Measurements from ENCODE around the gene JPH2.
"Not testable (repeated sequence)": the region's sequence is repeated elsewhere in the genome, so short reads cannot be mapped to it uniquely, and the experiment has no call there.

The JPH2 gene

DNA sequence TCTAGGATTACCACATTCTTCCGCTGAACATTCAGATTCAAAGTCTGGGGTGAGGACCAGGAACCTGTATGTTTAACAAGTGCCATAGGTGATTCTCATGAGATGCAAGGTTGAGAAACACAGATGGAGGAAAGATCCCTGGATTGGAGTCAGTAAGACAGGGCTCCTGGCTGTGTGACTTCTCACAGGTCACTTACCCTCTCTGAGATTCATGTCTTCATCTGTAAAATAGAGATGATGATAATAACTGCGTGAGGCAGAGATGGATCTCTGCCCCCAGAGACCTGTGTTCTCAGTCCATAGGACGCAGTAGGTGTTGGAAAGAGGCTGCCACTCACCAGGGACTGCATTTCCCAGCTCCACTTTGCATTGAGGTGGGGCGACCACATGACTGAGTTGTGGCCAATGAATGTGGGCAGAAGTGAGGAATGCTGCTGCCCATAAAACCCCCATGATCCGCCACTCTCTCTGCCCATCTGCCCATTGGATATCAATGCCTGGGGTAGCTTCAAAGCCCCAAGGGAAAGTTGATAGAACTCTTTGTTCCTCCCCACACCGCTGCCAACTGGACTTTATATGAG lies 46.5 kb upstream of the JPH2 start:
- Histone ChIP-seq H3K9ac (ENCODE audit: low read length) (no peak overlapping the region), H3K79me2 (ENCODE audit: low read length) (no peaks in the 10 kb centered on the region), H3K4me1 (ENCODE audit: low read length) (no peaks in the 10 kb centered on the region), H4K20me1 (ENCODE audit: insufficient read depth, low read length) (no peaks in the 10 kb centered on the region), H2AFZ (ENCODE audit: low read length) (no peak overlapping the region), H3K27ac (ENCODE audit: low read length) (no peak overlapping the region), H3K4me2 (ENCODE audit: low read depth, low read length) (no peak overlapping the region), H3K9me3 (replicated peaks; ENCODE audit: insufficient read depth, low read length) (no peaks in the 10 kb centered on the region), H3K27me3 (replicated peaks; ENCODE audit: insufficient read depth, low read length) (no peaks in the 10 kb centered on the region), H3K36me3 (replicated peaks; ENCODE audit: insufficient read depth, low read length) (no peaks in the 10 kb centered on the region), H3K4me3 (ENCODE audit: low read length) (no peak overlapping the region), H3K9me2 (replicated peaks; ENCODE audit: insufficient read depth, low read length) (no peaks in the 10 kb centered on the region), H3F3A (ENCODE audit: insufficient read depth, low read length) (no peaks in the 10 kb centered on the region)
- DNase-seq, result no peak
- TF ChIP-seq EZH2phosphoT487 (IDR thresholded peaks at IDR 0.05; ENCODE audit: low read length), result no peak
- TF ChIP-seq EZH2 (optimal IDR thresholded peaks at IDR 0.05; ENCODE audit: low read depth, low read length), result no peak
- TF ChIP-seq, protein P1, sequence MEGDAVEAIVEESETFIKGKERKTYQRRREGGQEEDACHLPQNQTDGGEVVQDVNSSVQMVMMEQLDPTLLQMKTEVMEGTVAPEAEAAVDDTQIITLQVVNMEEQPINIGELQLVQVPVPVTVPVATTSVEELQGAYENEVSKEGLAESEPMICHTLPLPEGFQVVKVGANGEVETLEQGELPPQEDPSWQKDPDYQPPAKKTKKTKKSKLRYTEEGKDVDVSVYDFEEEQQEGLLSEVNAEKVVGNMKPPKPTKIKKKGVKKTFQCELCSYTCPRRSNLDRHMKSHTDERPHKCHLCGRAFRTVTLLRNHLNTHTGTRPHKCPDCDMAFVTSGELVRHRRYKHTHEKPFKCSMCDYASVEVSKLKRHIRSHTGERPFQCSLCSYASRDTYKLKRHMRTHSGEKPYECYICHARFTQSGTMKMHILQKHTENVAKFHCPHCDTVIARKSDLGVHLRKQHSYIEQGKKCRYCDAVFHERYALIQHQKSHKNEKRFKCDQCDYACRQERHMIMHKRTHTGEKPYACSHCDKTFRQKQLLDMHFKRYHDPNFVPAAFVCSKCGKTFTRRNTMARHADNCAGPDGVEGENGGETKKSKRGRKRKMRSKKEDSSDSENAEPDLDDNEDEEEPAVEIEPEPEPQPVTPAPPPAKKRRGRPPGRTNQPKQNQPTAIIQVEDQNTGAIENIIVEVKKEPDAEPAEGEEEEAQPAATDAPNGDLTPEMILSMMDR (IDR thresholded peaks at IDR 0.05; ENCODE audit: low read length), result no peak

DNA sequence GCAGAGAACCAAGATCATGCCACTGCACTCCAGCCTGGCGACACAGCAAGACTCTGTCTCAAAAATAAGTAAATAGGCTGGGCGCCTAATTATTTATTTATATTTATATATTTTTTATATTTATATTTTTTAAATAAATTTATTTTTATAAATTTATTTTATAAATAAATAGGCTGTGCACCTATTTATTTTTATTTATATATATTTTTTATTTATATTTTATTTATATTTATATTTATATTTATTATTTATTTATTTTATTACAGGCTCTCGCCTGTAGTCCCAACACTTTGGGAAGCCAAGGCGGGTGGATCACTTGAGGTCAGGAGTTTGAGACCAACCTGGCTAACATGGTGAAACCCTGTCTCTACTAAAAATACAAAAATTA lies 45.5 kb upstream of the JPH2 start:
- DNase-seq; H2AFZ ChIP-seq (ENCODE audit: low read length); H3K4me2 ChIP-seq (ENCODE audit: low read depth, low read length); H3K9me3 ChIP-seq (replicated peaks; ENCODE audit: insufficient read depth, low read length); H3K27ac ChIP-seq (ENCODE audit: low read length); H3K27me3 ChIP-seq (replicated peaks; ENCODE audit: insufficient read depth, low read length); H4K20me1 ChIP-seq (ENCODE audit: insufficient read depth, low read length); H3F3A ChIP-seq (ENCODE audit: insufficient read depth, low read length); H3K9me2 ChIP-seq (replicated peaks; ENCODE audit: insufficient read depth, low read length); H3K79me2 ChIP-seq (ENCODE audit: low read length); H3K4me3 ChIP-seq (ENCODE audit: low read length); H3K36me3 ChIP-seq (replicated peaks; ENCODE audit: insufficient read depth, low read length); H3K4me1 ChIP-seq (ENCODE audit: low read length); H3K9ac ChIP-seq (ENCODE audit: low read length): not testable (repeated sequence)

DNA sequence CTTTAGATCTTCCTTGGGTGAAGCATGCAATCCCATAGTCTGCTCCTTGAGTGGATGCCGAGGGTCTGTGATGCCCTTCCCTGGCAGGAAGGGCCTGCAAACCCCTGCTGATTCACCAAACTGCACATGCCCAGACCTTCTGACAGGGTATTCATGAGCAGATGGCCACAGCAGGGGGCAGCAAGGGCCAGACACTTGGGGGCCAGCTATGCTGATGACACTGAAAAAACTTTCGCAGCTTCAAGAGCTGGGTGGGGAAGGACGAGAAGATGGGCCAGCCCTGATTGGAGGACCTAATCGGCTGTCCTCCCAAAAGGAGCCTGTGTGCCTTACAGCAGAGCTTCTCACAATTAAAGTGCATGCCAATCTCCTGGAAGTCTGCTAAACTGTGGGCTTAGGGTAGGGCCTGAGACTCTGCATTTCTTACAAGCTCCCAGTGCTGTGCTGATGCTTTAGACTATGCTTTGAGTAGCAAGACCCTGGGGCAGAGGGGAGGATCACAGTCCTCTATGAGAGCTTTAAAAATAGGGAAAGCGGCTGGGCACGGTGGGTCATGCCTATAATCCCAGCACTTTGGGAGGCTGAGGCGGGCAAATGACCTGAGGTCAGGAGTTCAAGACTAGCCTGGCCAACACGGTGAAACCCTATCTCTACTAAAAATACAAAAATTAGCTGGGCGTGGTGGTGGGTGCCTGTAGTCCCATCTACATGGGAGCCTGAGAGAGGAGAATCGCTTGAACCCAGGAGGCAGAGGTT lies 44.9 kb upstream of the JPH2 start:
- Histone ChIP-seq H4K20me1 (ENCODE audit: insufficient read depth, low read length) (no peaks in the 10 kb centered on the region), H3K9me3 (replicated peaks; ENCODE audit: insufficient read depth, low read length) (no peaks in the 10 kb centered on the region), H3K4me1 (ENCODE audit: low read length) (no peaks in the 10 kb centered on the region), H3K9ac (ENCODE audit: low read length) (no peak overlapping the region), H3K4me3 (ENCODE audit: low read length) (no peak overlapping the region), H3K4me2 (ENCODE audit: low read depth, low read length) (no peak overlapping the region), H3K36me3 (replicated peaks; ENCODE audit: insufficient read depth, low read length) (no peaks in the 10 kb centered on the region), H3K27ac (ENCODE audit: low read length) (no peak overlapping the region), H3K27me3 (replicated peaks; ENCODE audit: insufficient read depth, low read length) (no peaks in the 10 kb centered on the region), H2AFZ (ENCODE audit: low read length) (no peak overlapping the region), H3K79me2 (ENCODE audit: low read length) (no peaks in the 10 kb centered on the region), H3F3A (ENCODE audit: insufficient read depth, low read length) (no peaks in the 10 kb centered on the region), H3K9me2 (replicated peaks; ENCODE audit: insufficient read depth, low read length) (no peaks in the 10 kb centered on the region)
- no peak for DNase-seq
- TF ChIP-seq EZH2phosphoT487 (IDR thresholded peaks at IDR 0.05; ENCODE audit: low read length) (no peak), EZH2 (optimal IDR thresholded peaks at IDR 0.05; ENCODE audit: low read depth, low read length) (no peak)
- TF ChIP-seq, protein P1 (IDR thresholded peaks at IDR 0.05; ENCODE audit: low read length), result no peak

DNA sequence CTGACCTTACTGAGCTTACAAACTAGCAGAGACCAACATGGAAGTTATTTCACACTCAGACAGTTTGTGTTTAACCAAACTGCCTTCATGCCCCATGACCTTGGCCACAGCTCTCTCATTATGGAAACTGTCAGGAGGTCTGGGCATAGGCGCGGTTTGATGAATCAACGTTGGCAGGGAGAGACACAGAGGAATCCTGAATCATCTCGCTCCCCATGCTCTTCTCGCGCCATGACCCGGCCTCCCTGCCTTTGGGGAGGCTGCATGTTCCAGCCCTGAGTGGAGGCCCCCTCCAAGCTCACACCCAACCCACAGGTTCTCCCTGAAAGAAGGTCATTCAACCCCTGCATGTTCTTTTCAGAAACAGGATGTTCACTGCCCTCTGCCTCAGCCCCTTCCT lies 44.2 kb upstream of the JPH2 start:
- TF ChIP-seq EZH2phosphoT487 (IDR thresholded peaks at IDR 0.05; ENCODE audit: low read length) (no peak), EZH2 (optimal IDR thresholded peaks at IDR 0.05; ENCODE audit: low read depth, low read length) (no peak)
- TF ChIP-seq, protein P1 (IDR thresholded peaks at IDR 0.05; ENCODE audit: low read length), result no peak
- no peaks in the 10 kb centered on the region for H3K36me3 ChIP-seq (replicated peaks; ENCODE audit: insufficient read depth, low read length)
- no peaks in the 10 kb centered on the region for H4K20me1 ChIP-seq (ENCODE audit: insufficient read depth, low read length)
- H3K9me2 ChIP-seq (replicated peaks; ENCODE audit: insufficient read depth, low read length), result no peaks in the 10 kb centered on the region
- H3K27ac ChIP-seq (ENCODE audit: low read length), result no peak overlapping the region
- H3K79me2 ChIP-seq (ENCODE audit: low read length), result no peaks in the 10 kb centered on the region
- H3K27me3 ChIP-seq (replicated peaks; ENCODE audit: insufficient read depth, low read length), result no peaks in the 10 kb centered on the region
- H3F3A ChIP-seq (ENCODE audit: insufficient read depth, low read length), result no peaks in the 10 kb centered on the region
- no peaks in the 10 kb centered on the region for H3K4me1 ChIP-seq (ENCODE audit: low read length)
- H3K4me3 ChIP-seq (ENCODE audit: low read length), result no peak overlapping the region
- H3K4me2 ChIP-seq (ENCODE audit: low read depth, low read length), result no peak overlapping the region
- H3K9me3 ChIP-seq (replicated peaks; ENCODE audit: insufficient read depth, low read length), result no peaks in the 10 kb centered on the region
- H2AFZ ChIP-seq (ENCODE audit: low read length), result no peak overlapping the region
- no peak for DNase-seq
- H3K9ac ChIP-seq (ENCODE audit: low read length), result no peak overlapping the region
